Measurements from ENCODE around the gene KCNN4. TPM values are rescaled to one million over a fixed set of nuclear protein-coding genes. Genes with fewer than 3 reads are reported as not detected.

Gene KCNN4
- total and polyA plus RNA-seq, 4 donors: 2.4 to 31.7 (median 12.7) TPM

DNA sequence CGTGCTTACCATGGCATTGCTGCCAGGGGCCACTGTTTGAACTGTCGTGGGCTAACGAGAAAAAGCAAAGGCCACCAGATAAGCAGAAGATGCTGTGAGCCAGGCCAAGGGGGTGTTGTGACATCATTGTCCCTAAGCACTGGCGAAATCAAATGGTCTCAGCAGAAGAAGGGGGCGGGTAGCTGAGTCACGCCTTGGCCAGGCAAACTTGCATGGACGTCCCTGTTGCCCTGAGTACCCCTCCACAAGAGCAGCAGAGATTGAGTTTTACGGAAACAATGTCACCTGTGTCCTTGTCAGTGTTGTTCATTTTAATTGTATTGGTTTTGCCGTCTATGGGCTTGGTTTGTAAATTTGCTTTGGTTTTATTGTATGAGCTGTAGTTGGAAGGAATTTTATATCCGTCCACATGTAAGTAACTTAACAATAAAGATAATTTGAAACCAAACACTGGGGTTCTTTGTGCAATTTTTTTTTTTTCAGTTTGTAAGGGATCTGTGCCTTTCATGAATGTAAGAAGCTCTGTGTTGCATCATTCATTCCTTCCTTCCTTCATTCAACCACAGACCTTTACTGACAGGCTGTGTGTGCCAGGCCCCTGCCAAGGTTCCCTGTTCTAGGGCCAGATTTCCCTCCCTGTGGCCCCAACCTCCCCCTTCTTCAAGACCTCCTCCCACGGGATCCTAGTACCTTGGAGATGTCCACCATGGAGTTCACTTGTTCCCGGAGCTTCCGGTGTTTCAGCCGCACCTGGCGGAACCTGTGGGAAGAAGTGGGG lies 12.3 kb downstream of the KCNN4 start:
- no peaks in the 10 kb centered on the region for H3K36me3 ChIP-seq (ENCODE audit: control insufficient read depth in 4 of 4, insufficient read depth in 4 of 4, low read length in 4 of 4)
- 39 to 65% methylated on average over 15 of the region's 15 CpGs for WGBS, 2 donors
- peaks cover 0 to 4% (median 0%) of the 10 kb centered on the region in 5 donors for H3K4me1 ChIP-seq (ENCODE audit: control insufficient read depth in 5 of 5, insufficient read depth in 5 of 5, low read length in 5 of 5)
- H3K4me3 ChIP-seq: no peak overlapping the region
- H3K27ac ChIP-seq (ENCODE audit: low read depth in 1 of 2, low read length in 1 of 2): no peak overlapping the region
- H3K9me3 ChIP-seq (ENCODE audit: control insufficient read depth in 4 of 4, insufficient read depth in 3 of 4, low read length in 3 of 4): no peaks in the 10 kb centered on the region
- DNase-seq (no peak), ATAC-seq (ENCODE audit: insufficient read depth, low FRiP score) (no peak)
- TF ChIP-seq, protein P1, sequence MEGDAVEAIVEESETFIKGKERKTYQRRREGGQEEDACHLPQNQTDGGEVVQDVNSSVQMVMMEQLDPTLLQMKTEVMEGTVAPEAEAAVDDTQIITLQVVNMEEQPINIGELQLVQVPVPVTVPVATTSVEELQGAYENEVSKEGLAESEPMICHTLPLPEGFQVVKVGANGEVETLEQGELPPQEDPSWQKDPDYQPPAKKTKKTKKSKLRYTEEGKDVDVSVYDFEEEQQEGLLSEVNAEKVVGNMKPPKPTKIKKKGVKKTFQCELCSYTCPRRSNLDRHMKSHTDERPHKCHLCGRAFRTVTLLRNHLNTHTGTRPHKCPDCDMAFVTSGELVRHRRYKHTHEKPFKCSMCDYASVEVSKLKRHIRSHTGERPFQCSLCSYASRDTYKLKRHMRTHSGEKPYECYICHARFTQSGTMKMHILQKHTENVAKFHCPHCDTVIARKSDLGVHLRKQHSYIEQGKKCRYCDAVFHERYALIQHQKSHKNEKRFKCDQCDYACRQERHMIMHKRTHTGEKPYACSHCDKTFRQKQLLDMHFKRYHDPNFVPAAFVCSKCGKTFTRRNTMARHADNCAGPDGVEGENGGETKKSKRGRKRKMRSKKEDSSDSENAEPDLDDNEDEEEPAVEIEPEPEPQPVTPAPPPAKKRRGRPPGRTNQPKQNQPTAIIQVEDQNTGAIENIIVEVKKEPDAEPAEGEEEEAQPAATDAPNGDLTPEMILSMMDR (IDR thresholded peaks at IDR 0.05; ENCODE audit: control extremely low read depth, extremely low read depth): no peak
- H3K9ac ChIP-seq (ENCODE audit: insufficient read depth in 1 of 2, low read length in 2 of 2): no peak overlapping the region
- no peaks in the 10 kb centered on the region for H3K27me3 ChIP-seq (ENCODE audit: control insufficient read depth in 3 of 3, insufficient read depth in 3 of 3, low read length in 2 of 3)

DNA sequence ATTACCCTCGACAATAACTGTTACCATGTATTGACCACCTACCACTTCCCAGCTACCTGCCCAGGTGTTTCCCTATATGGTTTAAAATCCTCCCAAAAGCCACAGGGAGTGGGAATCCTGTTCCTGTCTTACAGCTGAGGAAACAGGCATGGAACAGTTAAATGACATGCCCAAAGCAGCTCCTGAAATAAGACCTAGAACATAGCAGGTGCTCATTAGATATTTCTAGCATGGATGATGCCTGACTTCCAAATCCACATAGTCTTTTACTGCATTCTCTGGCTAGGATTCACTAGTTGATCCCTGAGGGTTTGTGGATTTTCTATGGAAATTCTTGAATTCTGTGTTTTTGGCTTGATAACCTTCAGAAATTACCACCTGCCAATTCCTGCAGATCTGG lies 13.0 kb downstream of the KCNN4 start:
- H3K4me1 ChIP-seq (ENCODE audit: control insufficient read depth in 5 of 5, insufficient read depth in 5 of 5, low read length in 5 of 5): peaks cover 0 to 4% (median 0%) of the 10 kb centered on the region in 5 donors
- no peak overlapping the region for H3K9ac ChIP-seq (ENCODE audit: insufficient read depth in 1 of 2, low read length in 2 of 2)
- DNase-seq (no peak), ATAC-seq (ENCODE audit: insufficient read depth, low FRiP score) (no peak)
- TF ChIP-seq, protein P1 (IDR thresholded peaks at IDR 0.05; ENCODE audit: control extremely low read depth, extremely low read depth): no peak
- no peaks in the 10 kb centered on the region for H3K9me3 ChIP-seq (ENCODE audit: control insufficient read depth in 4 of 4, insufficient read depth in 3 of 4, low read length in 3 of 4)
- no peaks in the 10 kb centered on the region for H3K27me3 ChIP-seq (ENCODE audit: control insufficient read depth in 3 of 3, insufficient read depth in 3 of 3, low read length in 2 of 3)
- H3K36me3 ChIP-seq (ENCODE audit: control insufficient read depth in 4 of 4, insufficient read depth in 4 of 4, low read length in 4 of 4): no peaks in the 10 kb centered on the region
- no peak overlapping the region for H3K4me3 ChIP-seq
- WGBS, 2 donors: 48 to 63% methylated on average over 1 of the region's 1 CpG
- no peak overlapping the region for H3K27ac ChIP-seq (ENCODE audit: low read depth in 1 of 2, low read length in 1 of 2)

DNA sequence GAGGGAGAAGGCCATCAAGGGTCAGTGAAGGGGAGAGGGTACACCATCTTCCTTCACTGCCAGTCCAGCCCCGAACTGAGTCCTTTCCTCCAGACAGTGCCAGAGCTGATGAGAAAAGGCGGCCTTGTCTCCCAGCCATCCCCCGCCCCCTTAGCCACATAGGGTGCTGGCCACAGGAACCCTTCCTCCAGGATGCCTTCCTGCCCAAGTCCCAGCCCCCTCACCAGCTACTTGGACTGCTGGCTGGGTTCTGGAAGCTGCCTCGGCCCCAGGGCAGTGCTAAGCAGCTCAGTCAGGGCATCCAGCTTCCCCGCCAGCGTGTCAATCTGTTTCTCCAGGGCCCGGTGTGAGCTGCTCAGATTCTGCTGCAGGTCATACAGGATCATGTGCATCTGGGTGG lies 13.5 kb downstream of the KCNN4 start:
- TF ChIP-seq, protein P1 (IDR thresholded peaks at IDR 0.05; ENCODE audit: control extremely low read depth, extremely low read depth): no peak
- WGBS, 2 donors: 85 to 90% methylated on average over 7 of the region's 7 CpGs
- peaks cover 0 to 4% (median 0%) of the 10 kb centered on the region in 5 donors for H3K4me1 ChIP-seq (ENCODE audit: control insufficient read depth in 5 of 5, insufficient read depth in 5 of 5, low read length in 5 of 5)

DNA sequence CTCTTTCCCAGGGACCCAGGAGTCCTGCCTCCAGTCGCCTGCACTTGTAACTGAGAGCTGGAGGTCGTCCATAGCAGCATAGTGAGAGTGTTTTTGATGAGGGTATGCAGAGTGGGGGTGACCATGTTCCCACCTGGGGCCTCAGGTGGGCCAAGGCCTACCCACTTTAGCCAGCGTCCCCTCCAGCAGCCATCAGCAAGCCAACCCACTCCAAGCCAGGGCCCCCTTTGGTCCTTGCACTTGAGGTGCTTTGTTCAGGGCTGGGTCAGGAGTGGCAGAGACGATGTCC lies 14.1 kb downstream of the KCNN4 start:
- 75 to 80% methylated on average over 4 of the region's 4 CpGs for WGBS, 2 donors
- peaks cover 0 to 4% (median 0%) of the 10 kb centered on the region in 5 donors for H3K4me1 ChIP-seq (ENCODE audit: control insufficient read depth in 5 of 5, insufficient read depth in 5 of 5, low read length in 5 of 5)
- TF ChIP-seq, protein P1 (IDR thresholded peaks at IDR 0.05; ENCODE audit: control extremely low read depth, extremely low read depth): no peak
- peak overlapping the region in 1 of 2 donors; percentile 21 for H3K27ac ChIP-seq (ENCODE audit: low read depth in 1 of 2, low read length in 1 of 2)
- no peak overlapping the region for H3K4me3 ChIP-seq
- ATAC-seq (ENCODE audit: insufficient read depth, low FRiP score) (no peak), DNase-seq (no peak)
- H3K9ac ChIP-seq (ENCODE audit: insufficient read depth in 1 of 2, low read length in 2 of 2): no peak overlapping the region
- H3K9me3 ChIP-seq (ENCODE audit: control insufficient read depth in 4 of 4, insufficient read depth in 3 of 4, low read length in 3 of 4): no peaks in the 10 kb centered on the region
- no peaks in the 10 kb centered on the region for H3K27me3 ChIP-seq (ENCODE audit: control insufficient read depth in 3 of 3, insufficient read depth in 3 of 3, low read length in 2 of 3)
- H3K36me3 ChIP-seq (ENCODE audit: control insufficient read depth in 4 of 4, insufficient read depth in 4 of 4, low read length in 4 of 4): no peaks in the 10 kb centered on the region

More for the DNA sequence above, 13.5 kb downstream of the KCNN4 start:
- DNase-seq (no peak), ATAC-seq (ENCODE audit: insufficient read depth, low FRiP score) (no peak)
- H3K9ac ChIP-seq (ENCODE audit: insufficient read depth in 1 of 2, low read length in 2 of 2): no peak overlapping the region
- H3K27ac ChIP-seq (ENCODE audit: low read depth in 1 of 2, low read length in 1 of 2): no peak overlapping the region
- H3K9me3 ChIP-seq (ENCODE audit: control insufficient read depth in 4 of 4, insufficient read depth in 3 of 4, low read length in 3 of 4): no peaks in the 10 kb centered on the region
- no peak overlapping the region for H3K4me3 ChIP-seq
- no peaks in the 10 kb centered on the region for H3K27me3 ChIP-seq (ENCODE audit: control insufficient read depth in 3 of 3, insufficient read depth in 3 of 3, low read length in 2 of 3)
- no peaks in the 10 kb centered on the region for H3K36me3 ChIP-seq (ENCODE audit: control insufficient read depth in 4 of 4, insufficient read depth in 4 of 4, low read length in 4 of 4)
